Gastrocnemius medialis (tissue), 4 donors: Measurements from ENCODE around the gene POLR2B. TPM values are rescaled to one million over a fixed set of nuclear protein-coding genes. Genes with fewer than 3 reads are reported as not detected.
"Not testable (repeated sequence)": the region's sequence is repeated elsewhere in the genome, so short reads cannot be mapped to it uniquely, and the experiment has no call there.

Source experiments
- ATAC-seq, 2 donors: fragments of 150-250 bp; one replicate each; pipeline ENCODE4 v1.9.1; 2016
- DNase-seq, 2 donors: peaks; one replicate each; pipeline ENCODE4 v3.0.0-alpha.2; 2019
- H3K27ac ChIP-seq, 4 donors: fragments of 200-600 bp; sonication (generic); 1 replicate in 1 of 4; 2 replicates in 3 of 4; pipeline ENCODE4 v1.5.1; 2016 to 2018; ENCODE audit warnings: mild to moderate bottlenecking in 2 of 4, moderate library complexity in 1 of 4
- H3K27me3 ChIP-seq, 3 donors: fragments of 200-600 bp; sonication (generic) in 2 of 3; 1 replicate in 1 of 3; 2 replicates in 2 of 3; pipeline versions ENCODE4 v1.5.1 to v1.6.0; 2016 to 2019; ENCODE audit warnings: mild to moderate bottlenecking in 1 of 3, moderate library complexity in 1 of 3
- H3K36me3 ChIP-seq, 2 donors: fragments of 200-600 bp; sonication (generic) in 1 of 2; one replicate each; pipeline ENCODE4 v1.5.1; 2017 to 2018
- H3K4me1 ChIP-seq, 2 donors: fragments of 200-600 bp; sonication (generic) in 1 of 2; one replicate each; pipeline ENCODE4 v1.5.1; 2016 to 2017; ENCODE audit warnings: mild to moderate bottlenecking in 2 of 2
- H3K4me3 ChIP-seq, 4 donors: fragments of 200-600 bp; sonication (generic) in 3 of 4; 1 replicate in 1 of 4; 2 replicates in 3 of 4; pipeline ENCODE4 v1.5.1; 2016 to 2019; ENCODE audit warnings: mild to moderate bottlenecking in 2 of 4
- H3K9me3 ChIP-seq, 3 donors: fragments of 200-600 bp; sonication (generic) in 2 of 3; 1 replicate in 1 of 3; 2 replicates in 2 of 3; pipeline ENCODE4 v1.5.1; 2016 to 2019
- POLR2A ChIP-seq, 2 donors: fragments of 450-650 bp; IDR thresholded peaks; one replicate each; pipeline ENCODE4 v1.6.1; 2017; ENCODE audit warnings: antibody characterized with exemption in 2 of 2, mild to moderate bottlenecking in 2 of 2, moderate library complexity in 2 of 2
- in situ Hi-C, 4 donors: fragments of 200-750 bp; cut with MboI; loops; one replicate each; pipeline versions ENCODE4 v1.15.0 to v1.8.0; 2017; ENCODE audit warnings: low sequenced_read_pairs in 4 of 4
- intact Hi-C: fragments of 100-400 bp; cut with DNase I; formaldehyde crosslinking; loops from one replicate; pipeline ENCODE4 v1.15.1; 2023; ENCODE audit warnings: low total_unique reads
- total RNA-seq, 4 donors: library from RNA; depleted of rRNA; stranded (reverse); fragments of >200 nt; gene quantifications; one replicate each; pipeline versions ENCODE4 v1.1.0 to v1.2.3, GENCODE V29; 2016
- TF ChIP-seq, protein P1 (sequence below), 5 experiments: fragments of 450-650 bp in 3 of 5; fragments of 200-600 bp in 2 of 5; sonication (generic) in 2 of 5; IDR thresholded peaks in 4 of 5; conservative IDR thresholded peaks in 1 of 5; 1 replicate in 4 of 5; 2 replicates in 1 of 5; pipeline ENCODE4 v1.5.1; 2016 to 2019; ENCODE audit warnings: antibody characterized with exemption in 5 of 5, mild to moderate bottlenecking in 3 of 5, moderate library complexity in 3 of 5

Gene POLR2B
- 10 to 100 TPM; 67.1 to 90.7 (median 84.1) TPM for total RNA-seq

DNA sequence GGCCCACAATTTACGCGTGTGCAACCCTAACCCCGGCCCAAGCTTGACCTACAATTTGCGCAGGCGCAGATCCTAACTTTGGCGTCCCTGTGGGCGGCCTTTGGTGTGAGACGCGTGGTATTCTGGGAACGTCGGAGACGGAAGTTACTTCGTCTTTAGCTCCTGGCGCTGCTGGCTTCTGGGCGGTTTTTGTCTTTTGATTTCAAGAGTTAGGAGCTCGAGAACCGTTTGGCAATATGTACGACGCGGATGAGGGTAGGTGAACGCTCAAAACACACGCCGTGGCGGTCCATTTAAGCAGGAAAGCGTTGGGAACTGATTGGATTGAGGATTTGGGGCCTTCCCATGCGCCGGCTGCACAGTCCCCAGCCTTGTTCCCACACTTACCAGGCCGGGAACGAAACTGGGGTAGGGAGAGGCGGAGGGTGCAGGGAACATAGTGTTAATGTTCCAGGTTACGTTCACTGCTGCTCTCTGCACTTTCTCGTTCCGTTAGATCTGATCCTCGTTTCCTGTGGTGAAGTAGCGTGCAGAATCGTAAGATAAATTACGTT, at the start of gene POLR2B:
Gene POLR2B (plus strand): TSS at position 147 of the 554 bp plus-strand sequence. CDS start 90 bp downstream, at position 237.
- ATAC-seq, result peak; percentile 84 to 86
- Histone ChIP-seq H3K36me3 (peaks cover 0 to 10% of the 10 kb centered on the region in 2 donors), H3K4me1 (peaks cover 41 to 53% of the 10 kb centered on the region in 2 donors), H3K27me3 (no peaks in the 10 kb centered on the region), H3K9me3 (no peaks in the 10 kb centered on the region), H3K4me3 (peak within 1 kb of the TSS; percentile 81 to 95 (median 90)), H3K27ac (peak within 1 kb of the TSS; percentile 81 to 94 (median 91))
- TF ChIP-seq, protein P1, sequence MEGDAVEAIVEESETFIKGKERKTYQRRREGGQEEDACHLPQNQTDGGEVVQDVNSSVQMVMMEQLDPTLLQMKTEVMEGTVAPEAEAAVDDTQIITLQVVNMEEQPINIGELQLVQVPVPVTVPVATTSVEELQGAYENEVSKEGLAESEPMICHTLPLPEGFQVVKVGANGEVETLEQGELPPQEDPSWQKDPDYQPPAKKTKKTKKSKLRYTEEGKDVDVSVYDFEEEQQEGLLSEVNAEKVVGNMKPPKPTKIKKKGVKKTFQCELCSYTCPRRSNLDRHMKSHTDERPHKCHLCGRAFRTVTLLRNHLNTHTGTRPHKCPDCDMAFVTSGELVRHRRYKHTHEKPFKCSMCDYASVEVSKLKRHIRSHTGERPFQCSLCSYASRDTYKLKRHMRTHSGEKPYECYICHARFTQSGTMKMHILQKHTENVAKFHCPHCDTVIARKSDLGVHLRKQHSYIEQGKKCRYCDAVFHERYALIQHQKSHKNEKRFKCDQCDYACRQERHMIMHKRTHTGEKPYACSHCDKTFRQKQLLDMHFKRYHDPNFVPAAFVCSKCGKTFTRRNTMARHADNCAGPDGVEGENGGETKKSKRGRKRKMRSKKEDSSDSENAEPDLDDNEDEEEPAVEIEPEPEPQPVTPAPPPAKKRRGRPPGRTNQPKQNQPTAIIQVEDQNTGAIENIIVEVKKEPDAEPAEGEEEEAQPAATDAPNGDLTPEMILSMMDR (IDR thresholded peaks at IDR 0.05 in 4 of 5, conservative IDR thresholded peaks at IDR 0.05 in 1 of 5), result no peak
- TF ChIP-seq POLR2A (IDR thresholded peaks at IDR 0.05), result peak; percentile 73 to 77
- in situ Hi-C loops, result loop anchor here in 2 of 4 donors (5.0 to 25.0 kb wide), 3 partner anchors 72 to 517 kb away; partner anchors contain the start of genes REST (in 2 of the 2) and SRP72 (in 1 of the 2)
- peak; percentile 94 to 96 for DNase-seq
- intact Hi-C loops, result loop anchor here (2.0 to 5.0 kb wide), 2 partner anchors 322 to 542 kb away; partner anchors contain the start of gene PAICS

DNA sequence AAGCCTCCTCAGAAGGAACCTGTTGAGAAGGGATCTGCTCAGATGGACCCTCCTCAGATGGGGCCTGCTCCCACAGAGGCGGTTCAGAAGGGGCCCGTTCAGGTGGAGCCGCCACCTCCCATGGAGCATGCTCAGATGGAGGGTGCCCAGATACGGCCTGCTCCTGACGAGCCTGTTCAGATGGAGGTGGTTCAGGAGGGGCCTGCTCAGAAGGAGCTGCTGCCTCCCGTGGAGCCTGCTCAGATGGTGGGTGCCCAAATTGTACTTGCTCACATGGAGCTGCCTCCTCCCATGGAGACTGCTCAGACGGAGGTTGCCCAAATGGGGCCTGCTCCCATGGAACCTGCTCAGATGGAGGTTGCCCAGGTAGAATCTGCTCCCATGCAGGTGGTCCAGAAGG, 48.1 kb upstream of the POLR2B start:
- H3K4me1 ChIP-seq, result no peaks in the 10 kb centered on the region
- intact Hi-C loops, result no loop called here
- H3K27ac ChIP-seq, result no peak overlapping the region
- TF ChIP-seq, protein P1 (IDR thresholded peaks at IDR 0.05 in 4 of 5, conservative IDR thresholded peaks at IDR 0.05 in 1 of 5), result no peak
- no peak for TF ChIP-seq POLR2A (IDR thresholded peaks at IDR 0.05)
- DNase-seq (no peak), ATAC-seq (no peak)
- H3K4me3 ChIP-seq, result no peak overlapping the region
- in situ Hi-C loops, result no loop called here
- H3K9me3 ChIP-seq, result no peaks in the 10 kb centered on the region
- H3K36me3 ChIP-seq, result peaks cover 0 to 25% of the 10 kb centered on the region in 2 donors
- H3K27me3 ChIP-seq, result no peaks in the 10 kb centered on the region

DNA sequence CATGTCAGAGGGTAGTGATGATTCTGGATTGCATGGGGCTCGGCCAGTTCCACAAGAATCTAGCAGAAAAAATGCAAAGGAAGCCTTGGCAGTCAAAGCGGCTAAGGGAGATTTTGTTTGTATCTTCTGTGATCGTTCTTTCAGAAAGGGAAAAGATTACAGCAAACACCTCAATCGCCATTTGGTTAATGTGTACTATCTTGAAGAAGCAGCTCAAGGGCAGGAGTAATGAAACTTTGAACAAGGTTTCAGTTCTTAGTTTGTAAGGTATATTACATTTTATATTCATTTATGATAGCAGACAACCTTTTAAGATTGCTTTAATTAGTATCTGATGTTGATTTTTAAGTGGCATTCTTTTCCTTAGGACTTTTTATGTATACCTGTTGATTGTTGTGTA, 46.8 kb upstream of the POLR2B start:
- H3K9me3 ChIP-seq, result no peaks in the 10 kb centered on the region
- in situ Hi-C loops (no loop called here), intact Hi-C loops (no loop called here)

DNA sequence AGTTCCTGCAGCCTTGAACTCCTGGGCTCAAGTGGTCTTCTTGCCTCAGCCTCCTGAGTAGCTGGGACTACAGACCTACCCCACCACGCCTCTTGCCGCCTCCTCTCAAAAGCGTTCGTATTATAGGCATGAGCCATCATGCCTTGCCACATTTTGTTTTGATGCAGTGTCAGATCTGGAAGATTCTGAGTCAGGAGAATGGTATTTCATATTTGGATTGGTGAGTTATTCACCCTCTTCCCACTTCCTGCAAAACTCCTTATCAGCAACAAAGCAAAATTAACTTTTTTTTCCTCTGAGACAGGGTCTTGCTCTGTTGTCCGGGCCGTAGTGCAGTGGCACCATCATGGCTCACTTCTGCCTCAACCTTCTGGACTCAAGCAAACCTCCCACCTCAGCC, 41.4 kb upstream of the POLR2B start:
- no peaks in the 10 kb centered on the region for H3K4me1 ChIP-seq
- in situ Hi-C loops, result no loop called here
- no peaks in the 10 kb centered on the region for H3K36me3 ChIP-seq
- ATAC-seq (no peak), DNase-seq (no peak)
- H3K9me3 ChIP-seq, result no peaks in the 10 kb centered on the region
- no peaks in the 10 kb centered on the region for H3K27me3 ChIP-seq
- H3K27ac ChIP-seq, result no peak overlapping the region
- H3K4me3 ChIP-seq, result no peak overlapping the region
- intact Hi-C loops, result no loop called here
- TF ChIP-seq POLR2A (IDR thresholded peaks at IDR 0.05), result no peak
- TF ChIP-seq, protein P1 (IDR thresholded peaks at IDR 0.05 in 4 of 5, conservative IDR thresholded peaks at IDR 0.05 in 1 of 5), result no peak

More for the DNA sequence above, 46.8 kb upstream of the POLR2B start:
- H3K27ac ChIP-seq, result no peak overlapping the region
- TF ChIP-seq, protein P1 (IDR thresholded peaks at IDR 0.05 in 4 of 5, conservative IDR thresholded peaks at IDR 0.05 in 1 of 5), result no peak
- no peak for TF ChIP-seq POLR2A (IDR thresholded peaks at IDR 0.05)
- no peaks in the 10 kb centered on the region for H3K4me1 ChIP-seq
- peaks cover 0 to 25% of the 10 kb centered on the region in 2 donors for H3K36me3 ChIP-seq
- no peak for DNase-seq
- H3K4me3 ChIP-seq, result no peak overlapping the region
- H3K27me3 ChIP-seq, result no peaks in the 10 kb centered on the region
- ATAC-seq, result no peak

DNA sequence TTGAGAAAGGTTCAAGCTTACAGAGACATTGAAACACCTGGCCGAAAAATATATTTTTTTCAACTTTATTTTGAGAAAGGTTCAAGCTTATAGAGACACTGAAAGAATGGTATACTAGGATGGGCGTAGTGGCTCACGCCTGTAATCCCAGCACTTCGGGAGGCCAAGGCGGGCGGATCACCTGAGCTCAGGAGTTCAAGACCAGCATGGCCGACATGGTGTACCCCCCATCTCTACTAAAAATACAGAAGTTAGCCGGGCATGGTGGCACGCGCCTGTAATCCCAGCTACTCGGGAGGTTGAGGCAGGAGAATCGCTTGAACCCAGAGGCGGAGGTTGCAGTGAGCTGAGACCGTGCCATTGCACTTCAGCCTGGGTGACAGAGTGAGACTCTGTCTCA, 38.9 kb upstream of the POLR2B start:
- H3K9me3 ChIP-seq, ATAC-seq, H3K27me3 ChIP-seq, intact Hi-C loops, H3K36me3 ChIP-seq, H3K4me3 ChIP-seq, DNase-seq, H3K4me1 ChIP-seq, H3K27ac ChIP-seq, in situ Hi-C loops: not testable (repeated sequence)
